HTERT RPE-1 (cell line): ENCODE measurements around the gene PCID2.

Experiments
- in situ Hi-C: fragments of 300-500 bp; cut with MboI; formaldehyde crosslinking; loops from 4 replicates; pipeline ENCODE4 v1.14.3; 2020; ENCODE audit warnings: low sequenced_read_pairs

PCID2 gene

DNA sequence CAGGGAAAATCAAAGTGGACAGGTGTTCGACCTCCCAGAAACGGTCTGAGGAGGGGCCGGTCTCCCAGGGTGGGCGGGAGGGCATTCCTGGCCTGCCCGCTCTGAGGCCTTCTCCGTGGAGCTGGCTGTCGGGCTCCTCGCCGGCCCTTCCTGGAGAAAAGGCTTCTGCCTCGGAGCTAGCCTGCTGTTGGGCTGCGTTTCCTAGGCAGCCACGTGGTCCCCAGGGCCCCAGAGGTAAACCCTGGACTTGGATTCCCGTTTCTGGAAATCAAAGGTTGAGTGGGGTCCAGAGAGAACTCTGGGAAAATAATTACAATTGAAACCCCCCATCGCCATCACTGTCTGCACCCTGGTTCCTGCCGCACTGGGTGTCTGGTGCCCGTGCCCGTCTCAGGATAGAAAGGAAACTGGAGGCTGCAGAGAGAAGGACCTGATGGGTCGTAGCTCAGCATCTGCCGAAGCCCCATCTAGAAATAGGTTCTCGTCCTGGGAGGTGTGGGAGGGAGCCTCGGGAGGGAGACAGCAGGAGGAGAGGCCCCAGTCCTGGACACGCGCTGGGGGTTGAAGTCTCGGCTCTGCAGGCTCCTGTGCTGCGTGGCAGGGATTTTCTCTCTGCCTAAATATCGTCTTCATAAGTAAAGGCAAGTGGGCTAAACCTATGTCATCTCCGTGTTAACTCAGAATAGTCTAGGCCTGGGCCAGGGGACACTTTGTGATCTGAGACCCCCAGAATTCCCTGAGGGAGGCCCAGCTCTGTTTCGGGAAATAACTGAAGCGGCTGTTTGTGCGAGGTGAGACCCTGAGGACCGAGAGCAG, 57.7 kb downstream of the PCID2 start:
- in situ Hi-C loops = no loop called here

DNA sequence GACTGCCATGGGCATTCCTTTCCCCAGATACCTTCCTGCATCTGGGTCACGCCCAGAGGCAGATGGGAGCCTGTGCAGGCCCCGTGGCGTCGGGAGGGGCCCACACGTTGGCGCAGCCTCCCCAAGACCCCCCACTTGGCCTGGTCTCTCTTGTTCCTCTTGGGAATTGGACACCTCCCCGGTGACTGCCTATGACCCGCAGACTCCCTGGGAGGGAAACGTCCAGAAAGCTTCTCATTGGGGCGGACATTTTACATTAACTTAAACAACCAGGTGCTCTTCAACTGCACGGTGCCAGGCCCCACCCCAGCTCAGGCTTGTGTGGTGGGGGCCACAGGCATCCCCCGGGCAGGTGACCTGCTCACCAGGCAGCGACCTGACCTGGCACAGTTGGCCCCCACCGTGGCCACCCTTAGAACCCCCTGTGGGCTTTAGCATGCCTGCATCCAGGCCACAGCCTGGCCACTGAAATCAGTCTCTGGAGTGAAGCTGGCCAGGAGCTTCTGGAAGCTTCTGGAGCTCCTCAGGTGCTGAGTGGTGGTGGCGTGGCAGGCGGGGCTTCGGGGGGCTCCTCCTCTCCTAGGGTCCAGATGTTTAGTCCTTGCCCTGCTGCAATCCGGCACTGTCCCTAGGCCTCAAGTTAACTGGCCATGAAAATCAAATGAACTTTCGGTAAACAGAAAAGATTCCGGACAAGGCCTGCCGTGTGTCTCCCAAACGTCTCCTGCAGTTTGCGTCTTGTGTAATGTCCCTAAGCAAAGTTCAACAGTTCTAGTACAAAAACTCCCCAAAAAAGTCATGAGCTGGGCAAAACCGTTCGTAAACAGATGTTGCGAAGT, 58.5 kb downstream of the PCID2 start:
- in situ Hi-C loops = no loop called here

DNA sequence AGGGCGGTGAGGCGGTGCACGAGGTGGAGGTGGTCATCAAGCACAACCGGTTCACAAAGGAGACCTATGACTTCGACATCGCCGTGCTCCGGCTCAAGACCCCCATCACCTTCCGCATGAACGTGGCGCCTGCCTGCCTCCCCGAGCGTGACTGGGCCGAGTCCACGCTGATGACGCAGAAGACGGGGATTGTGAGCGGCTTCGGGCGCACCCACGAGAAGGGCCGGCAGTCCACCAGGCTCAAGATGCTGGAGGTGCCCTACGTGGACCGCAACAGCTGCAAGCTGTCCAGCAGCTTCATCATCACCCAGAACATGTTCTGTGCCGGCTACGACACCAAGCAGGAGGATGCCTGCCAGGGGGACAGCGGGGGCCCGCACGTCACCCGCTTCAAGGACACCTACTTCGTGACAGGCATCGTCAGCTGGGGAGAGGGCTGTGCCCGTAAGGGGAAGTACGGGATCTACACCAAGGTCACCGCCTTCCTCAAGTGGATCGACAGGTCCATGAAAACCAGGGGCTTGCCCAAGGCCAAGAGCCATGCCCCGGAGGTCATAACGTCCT, 59.4 kb downstream of the PCID2 start:
- in situ Hi-C loops = no loop called here

DNA sequence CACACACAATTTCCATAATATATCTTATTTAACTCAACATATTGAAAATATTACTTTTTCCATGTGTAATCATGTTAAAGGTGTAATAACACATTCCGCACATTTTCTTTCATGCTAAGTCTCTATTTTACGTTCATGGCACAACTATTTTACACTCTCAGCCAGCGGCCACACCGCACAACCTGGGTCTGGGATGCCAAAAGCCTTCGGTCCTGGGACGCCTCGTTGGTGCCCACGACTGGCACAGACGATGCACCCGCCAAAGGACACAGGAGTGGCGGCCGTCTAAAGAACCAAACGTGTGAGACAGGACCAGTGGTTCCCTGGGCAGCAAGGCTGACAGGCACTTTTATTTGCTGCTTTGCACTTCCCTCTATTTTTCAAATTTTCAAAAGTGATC, 60.1 kb downstream of the PCID2 start:
- in situ Hi-C loops = no loop called here

DNA sequence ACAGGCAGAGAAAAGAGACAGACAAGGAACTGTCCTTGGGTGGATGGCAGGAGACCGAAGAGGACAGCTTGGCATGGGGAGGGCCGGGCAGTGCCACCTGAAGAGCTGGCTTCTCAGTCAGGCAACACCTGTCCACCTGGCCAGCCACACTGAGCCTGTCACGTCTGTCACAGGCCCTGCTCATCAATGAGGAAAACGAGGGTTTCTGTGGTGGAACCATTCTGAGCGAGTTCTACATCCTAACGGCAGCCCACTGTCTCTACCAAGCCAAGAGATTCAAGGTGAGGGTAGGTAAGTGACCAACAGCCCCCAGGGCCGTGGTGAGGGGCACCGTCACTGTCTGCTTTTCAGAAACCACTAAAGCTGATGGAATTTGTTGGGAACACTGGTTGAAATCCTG, 61.3 kb downstream of the PCID2 start:
- in situ Hi-C loops = no loop called here

DNA sequence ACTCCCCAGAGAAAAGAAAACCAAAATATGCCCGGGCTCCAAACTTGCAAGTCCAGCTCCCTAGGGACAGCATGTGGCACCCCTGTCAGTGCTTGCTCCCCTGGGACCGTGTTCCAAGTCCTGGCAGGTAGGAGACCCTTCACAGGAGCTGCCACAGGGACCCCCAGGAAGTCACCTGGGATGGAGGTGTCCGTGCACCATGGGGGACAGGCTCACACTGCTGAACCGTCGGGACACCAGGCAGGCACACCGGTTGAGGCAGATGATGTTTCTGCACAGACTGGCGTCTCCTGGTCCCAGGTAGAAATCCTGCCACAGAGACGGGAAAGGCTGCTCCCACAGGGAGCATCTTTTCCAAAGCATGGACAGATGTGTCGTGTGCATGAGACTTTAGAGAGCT, 61.7 kb downstream of the PCID2 start:
- in situ Hi-C loops = no loop called here

DNA sequence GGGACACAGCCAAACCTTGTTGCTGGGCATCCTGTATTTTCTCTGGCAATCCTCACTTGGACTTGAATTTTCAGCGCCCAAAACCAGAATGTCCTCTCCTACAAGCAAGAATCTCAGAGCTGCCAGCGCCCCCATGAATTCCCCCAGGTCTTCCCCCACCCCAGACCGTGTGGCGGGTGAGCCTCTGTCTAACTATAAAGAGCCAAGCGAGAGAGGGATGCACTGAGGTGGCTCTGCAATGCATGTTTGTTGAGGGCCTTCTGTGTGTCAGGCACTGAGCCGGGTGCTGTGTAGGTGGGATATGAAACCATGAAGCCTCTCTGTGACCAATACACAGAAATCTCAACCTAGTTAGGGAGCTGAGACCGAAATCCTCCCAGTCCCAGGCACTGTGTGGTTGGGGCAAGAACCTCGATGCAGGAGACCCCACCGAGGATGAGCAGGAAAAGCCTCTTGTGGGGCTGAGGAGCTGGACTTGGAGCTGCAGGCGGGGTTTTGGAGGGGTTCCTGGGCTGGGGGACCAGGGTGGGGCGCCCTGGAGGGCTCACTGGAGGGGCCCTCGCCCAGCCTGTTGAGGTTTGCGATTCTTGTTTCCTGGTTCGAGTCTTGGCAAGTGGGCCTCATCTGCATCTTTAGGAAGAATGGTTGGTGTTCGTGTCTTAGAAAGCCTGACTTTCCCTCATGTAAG, 62.4 kb downstream of the PCID2 start:
- in situ Hi-C loops = no loop called here

DNA sequence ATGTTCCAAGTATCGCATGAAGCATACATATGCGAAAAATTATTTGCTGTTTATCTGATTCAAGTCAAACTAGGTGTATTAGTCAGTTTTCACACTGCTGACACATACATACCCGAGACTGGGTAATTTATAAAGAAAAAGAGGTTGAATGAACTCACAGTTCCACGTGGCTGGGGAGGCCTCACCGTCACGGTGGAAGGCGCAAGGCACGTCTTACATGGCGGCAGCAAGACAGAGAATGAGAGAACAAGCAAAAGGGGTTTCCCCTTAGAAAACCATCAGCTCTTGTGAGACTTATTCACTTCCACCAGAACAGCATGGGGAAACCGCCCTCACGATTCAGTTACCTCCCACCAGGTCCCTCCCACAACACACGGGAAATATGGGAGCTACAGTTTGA, 63.0 kb downstream of the PCID2 start:
- in situ Hi-C loops = no loop called here

DNA sequence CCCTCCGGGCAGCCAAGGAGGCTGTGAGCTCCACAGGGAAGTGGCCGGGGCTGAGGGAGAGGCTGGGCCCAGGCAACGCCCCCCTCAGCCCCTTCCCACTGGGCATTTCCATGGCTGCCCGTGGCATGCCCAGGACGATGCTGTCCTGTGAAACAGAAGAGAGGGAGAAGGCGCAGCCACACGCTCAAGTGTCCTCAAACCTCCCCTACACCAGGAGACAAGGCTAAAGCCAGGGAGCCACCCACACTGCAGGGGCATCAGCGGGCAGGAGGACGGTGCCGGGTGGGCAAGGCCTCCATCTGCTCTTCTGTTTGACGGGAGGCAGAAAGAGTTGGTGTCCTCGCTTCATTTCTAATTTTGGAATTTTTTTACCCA, 64.2 kb downstream of the PCID2 start:
- in situ Hi-C loops = no loop called here

DNA sequence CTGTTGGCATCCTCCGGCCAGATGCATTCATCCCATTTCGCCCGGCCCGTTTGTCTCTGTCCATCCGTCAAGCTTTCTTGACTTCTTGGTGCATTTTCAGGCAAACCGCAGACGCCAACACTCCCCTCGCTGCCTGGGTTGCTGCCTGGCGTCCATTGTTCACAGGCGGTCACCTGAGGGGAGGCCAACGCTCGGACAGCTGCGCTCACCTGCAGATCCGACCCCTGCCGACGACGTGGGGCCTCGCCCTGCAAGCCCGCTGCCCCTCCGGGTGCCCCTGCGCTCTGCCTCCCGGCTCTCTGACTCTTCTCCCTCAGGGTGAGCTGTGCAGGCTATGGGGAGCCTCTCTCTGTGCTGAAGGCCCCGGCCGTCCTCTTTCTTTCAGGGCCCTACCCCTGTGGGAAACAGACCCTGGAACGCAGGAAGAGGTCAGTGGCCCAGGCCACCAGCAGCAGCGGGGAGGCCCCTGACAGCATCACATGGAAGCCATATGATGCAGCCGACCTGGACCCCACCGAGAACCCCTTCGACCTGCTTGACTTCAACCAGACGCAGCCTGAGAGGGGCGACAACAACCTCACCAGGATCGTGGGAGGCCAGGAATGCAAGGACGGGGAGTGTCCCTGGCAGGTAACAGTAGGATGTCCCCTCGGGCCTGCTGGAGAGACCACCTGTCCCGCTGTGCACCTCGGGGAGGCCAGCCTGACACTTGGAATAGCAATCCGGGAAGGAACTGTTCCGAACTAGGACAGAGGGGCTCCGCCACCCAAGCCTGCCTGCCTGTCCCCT, 64.8 kb downstream of the PCID2 start:
- in situ Hi-C loops = no loop called here

DNA sequence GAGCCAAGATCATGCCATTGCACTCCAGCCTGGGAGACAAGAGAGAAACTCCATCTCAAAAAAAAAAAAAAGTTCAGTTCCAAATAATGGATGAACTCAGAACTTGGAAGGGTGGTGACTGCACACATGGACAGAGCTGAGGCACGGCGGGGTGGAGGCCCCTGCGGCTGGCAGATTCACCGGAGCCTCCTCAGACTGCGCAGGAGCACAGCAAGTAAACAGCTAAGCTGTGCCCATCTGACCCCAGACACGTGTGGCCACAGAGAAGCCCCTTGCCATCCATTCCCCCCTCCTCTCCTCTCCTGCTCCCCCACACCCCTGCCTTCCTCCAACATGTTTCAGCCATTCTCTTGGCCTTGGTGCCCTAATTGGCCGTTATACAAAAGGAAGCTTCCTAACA, 65.6 kb downstream of the PCID2 start:
- in situ Hi-C loops = no loop called here

DNA sequence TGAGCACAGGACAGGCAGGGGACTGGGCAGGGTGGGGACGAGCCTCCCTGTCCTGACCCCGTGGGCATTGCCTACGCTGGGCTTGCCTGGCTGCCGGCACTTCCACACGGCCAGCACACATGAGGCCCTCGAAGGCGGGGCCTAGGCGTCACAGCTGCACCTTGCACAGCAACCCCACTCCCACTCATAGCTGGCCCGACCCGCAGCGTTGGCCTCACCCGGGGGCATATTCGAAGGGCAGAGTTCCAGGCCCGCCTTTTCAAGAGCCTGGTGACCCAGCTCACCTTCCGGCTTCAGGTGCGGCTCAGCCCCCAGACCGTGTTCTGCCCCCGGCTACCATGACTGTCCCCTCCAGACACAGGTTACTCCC, 66.9 kb downstream of the PCID2 start:
- in situ Hi-C loops = no loop called here

DNA sequence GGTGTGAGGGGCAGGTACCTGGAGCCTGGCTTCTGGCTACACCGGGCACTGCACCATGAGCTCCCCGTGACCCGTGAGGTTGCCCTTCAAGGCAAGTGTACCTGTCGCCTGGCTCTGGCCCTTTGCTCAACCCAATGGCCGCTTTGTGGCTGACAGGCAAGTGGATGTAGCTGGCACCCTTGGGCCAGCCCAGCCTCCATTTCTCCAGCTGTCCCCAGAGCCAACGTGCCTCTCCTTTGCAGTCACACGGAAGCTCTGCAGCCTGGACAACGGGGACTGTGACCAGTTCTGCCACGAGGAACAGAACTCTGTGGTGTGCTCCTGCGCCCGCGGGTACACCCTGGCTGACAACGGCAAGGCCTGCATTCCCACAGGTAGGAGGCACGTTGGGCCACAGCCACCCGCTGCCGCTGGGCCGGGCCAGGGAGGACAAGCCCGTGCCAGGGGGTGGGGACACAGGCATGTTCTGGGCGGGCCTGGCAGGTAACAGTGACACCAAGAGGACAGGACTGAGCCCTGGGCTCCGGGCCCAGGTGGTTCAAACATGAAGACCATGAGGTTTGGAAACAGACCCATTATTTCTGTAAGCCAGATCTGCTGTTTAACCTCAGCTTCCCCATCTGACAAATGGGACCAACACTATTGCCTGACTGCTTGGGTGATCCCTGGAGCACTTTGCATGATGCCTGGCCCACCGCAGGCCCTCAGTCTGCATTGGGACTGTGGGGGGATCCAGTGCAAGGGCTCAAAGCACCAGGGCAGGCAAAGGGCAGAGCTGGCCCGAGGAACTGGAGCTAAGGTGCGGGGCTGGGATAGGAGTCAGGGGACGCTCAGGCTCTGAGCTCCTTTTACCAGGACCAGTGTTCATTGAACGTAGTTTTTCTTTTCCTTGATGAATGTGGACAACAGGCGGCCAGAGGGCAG, 67.5 kb downstream of the PCID2 start:
- in situ Hi-C loops = no loop called here

DNA sequence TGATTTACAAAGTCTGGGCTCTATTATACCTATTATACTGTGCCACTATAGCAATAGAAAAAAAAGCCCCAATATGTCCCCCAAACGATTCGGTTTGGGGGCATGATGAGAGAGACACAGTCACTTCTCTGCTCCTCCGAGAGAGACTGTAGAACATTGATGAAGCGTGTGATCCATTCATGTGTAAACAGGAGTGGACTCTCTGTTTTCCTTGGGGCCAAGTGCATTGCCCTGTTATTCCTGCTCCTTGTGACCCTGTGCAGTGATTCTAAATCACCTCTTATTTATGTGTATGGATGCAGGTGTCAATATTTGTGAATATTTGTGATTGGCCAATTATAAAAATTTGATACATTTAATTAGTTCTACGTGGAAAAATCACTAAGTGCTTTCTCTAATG, 68.9 kb downstream of the PCID2 start:
- in situ Hi-C loops = no loop called here

DNA sequence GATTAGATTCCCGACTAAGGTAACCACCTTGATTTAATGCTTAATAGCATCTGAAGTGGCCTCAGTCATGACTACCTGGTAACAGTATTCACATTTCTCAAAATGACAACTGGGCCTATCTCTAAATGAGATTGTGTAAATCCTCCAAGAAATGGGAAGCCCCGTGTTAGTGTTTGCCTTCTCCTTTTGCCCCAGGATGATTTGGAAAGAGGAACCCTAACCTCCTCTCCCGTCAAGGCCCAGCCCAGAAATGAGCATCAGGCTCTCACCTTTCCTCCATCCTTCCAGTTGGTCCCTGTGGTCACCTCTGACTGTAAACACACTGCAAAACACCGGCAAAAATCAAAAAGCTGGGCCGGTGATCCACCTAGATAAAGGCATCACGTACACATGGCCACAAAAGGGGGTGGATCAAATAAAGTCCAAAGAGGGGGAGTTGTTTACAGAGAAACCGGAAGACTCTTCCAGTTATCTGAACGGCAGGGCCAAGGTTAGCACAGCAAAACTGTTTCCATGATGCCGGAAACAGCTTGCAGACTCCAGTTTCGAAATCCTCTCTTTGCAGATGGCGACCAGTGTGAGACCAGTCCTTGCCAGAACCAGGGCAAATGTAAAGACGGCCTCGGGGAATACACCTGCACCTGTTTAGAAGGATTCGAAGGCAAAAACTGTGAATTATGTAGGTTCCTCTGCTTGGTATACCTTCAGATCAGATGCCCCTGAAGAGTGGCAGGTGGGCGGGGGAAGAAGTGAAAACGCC, 69.5 kb downstream of the PCID2 start:
- in situ Hi-C loops = no loop called here

DNA sequence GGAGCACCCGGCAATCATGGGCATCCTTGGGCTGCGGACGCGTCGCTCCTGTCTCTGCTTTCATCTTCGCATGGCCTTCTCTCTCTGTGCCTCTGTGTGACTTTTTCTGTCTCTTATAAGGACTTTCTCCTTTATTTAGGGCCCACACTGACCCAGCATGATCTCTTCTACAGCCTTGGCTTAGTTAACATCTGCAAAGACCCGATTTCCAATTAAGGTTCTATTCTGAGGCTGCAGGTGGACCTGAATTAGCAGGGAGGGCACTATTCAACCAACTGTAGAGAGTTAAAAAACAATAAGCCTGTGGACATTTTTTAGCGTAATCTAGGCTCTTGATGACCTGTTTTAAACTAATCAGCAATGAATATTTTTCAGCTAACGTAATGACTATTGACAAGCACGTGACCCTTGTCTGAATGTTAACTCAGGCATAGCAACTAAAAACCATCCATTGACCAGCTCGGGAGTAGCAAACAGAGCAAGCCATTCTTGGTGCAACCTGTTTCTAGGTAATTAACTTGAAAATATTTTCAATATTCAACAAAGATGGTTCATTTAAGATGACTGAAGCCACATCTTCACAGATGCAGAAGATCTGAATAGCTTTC, 70.7 kb downstream of the PCID2 start:
- in situ Hi-C loops = no loop called here

DNA sequence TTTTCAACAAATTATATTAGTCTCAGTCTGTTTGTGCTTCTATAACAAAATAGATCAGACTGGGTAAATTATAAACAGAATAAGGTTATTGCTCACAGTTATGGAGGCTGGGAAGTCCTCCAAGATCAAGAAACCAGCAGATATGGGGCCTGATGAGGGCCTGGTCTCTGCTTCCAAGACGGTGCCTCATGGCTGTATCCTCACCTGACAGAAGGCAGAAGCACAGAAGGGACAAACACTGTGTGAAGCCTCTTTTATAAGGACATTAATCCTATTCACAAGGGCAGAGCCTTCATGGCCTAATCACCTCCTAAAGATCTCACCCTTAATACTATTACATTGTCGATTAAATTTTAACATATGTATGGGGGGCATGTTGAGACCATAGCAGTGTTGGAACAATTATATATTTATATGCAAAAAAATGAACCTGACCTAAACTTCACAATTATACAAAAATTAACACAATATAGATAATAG, 73.1 kb downstream of the PCID2 start:
- in situ Hi-C loops = no loop called here
